CD4-positive, alpha-beta T cell treated with Interleukin-4 for 1 hour (primary cell): Measurements from ENCODE around the gene NUMA1.

Experiments
- DNase-seq, 2 donors: peaks; one replicate each; pipeline ENCODE4 v3.0.0-alpha.2; 2020 to 2022

The NUMA1 gene

DNA sequence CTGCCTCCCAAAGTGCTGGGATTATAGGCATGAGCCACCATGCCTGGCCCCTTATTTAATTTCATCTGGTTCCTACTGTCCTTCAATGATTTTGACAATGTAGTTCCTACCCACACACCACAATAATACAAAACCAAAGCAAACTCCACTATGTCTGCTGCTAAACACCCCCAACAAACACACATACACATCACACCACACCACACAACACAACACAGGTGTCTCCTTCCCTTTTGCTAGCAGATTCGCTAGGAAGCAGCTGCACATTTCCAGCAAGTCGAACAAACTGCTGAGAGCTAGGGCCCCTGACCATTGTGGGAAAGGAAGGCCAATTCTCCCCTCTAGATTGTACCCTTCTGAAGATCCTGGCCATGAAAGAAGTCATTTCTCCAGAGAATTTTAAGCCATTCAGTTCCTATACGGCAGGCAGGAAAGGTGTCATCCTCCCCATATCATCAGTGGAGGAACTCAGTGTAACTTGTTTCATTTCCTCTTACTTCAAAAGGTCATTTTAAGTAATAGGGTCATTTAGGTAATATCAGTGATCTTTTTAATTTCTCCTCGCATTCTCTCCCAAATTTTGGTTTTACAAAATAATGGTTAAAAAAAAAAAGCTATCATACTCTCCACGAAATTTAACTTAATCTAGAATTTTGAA is 18.5 kb downstream of the NUMA1 start:
- no peak for DNase-seq

DNA sequence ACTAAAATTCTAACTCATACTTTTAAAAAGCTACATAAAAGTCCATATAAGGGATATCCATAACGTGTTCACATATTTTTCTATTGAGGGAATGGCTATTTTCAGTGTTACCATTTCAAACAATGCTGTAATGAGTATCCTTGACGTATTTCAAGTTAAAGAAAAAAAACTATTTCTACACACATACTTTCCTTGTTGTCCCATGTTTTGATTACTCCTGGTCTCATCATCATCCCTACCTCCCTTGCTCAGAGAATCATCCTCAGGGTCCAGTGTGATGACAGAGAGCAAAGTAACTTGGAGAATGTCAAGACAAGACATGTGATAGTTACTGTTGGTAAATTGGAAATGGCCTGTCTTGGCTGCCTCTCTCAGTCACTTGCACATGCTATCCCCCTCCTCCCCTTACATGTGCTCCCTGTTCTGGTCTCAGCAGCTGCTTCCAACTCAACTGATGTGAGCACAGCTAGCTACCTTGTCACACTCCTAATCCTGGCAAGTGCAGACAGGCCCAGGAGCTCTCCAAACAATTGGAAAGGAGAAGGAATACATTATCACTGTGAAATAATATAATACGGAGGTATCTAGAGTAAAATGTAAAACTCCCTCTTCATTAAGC is 21.8 kb downstream of the NUMA1 start:
- no peak for DNase-seq

DNA sequence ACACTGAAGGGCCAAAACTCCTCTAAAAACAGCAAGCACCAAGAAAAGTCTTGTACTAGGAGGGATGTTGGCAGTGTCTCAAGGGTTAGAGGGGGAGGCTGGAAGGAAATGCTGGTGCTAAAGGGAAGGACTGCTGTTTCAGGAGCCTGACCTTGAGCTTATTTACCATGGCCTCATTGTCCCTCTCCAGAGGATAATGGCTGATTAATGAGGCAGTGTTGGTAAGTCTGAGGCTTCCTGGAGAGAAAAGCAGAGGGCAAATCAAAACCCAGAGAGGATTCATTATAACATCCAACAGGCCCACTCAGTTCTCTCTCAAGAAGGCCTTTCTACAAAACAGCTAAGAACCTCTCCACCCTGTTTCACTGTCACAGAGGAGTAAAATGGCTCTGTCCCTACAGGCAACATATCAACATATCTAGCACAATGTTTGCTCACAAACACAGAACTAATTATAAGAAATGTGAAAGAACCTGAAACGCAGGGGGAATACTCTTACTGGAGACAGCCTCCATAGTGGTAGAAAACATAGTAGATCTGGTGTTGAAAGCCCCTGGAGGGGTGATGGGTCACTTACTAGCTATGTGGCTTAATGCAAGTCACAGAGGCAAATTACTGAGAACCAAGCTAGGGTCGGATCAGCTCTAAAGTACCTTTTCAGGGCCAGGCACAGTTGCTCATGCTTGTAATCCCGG is 31.4 kb downstream of the NUMA1 start:
- no peak for DNase-seq

DNA sequence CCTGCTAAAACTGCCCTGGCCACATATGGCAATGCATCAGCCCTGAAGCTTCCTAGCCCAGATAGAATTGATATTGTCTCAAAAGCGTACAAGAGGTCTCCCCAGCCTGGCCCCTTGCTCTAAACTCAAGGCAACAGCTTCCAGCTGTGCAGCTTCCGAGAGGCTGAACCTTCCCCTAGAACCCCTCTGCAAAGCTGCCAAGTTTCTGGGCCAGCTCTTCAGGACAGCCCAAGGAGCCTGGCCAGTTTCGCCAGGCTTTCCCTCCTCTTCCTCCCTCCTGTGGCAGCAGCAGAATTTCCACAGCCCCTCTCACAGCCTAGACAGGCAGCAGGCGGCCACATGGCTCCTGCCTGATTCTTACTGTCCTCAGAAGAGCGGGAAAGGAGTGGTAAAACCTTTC is 34.5 kb downstream of the NUMA1 start:
- DNase-seq: no peak

DNA sequence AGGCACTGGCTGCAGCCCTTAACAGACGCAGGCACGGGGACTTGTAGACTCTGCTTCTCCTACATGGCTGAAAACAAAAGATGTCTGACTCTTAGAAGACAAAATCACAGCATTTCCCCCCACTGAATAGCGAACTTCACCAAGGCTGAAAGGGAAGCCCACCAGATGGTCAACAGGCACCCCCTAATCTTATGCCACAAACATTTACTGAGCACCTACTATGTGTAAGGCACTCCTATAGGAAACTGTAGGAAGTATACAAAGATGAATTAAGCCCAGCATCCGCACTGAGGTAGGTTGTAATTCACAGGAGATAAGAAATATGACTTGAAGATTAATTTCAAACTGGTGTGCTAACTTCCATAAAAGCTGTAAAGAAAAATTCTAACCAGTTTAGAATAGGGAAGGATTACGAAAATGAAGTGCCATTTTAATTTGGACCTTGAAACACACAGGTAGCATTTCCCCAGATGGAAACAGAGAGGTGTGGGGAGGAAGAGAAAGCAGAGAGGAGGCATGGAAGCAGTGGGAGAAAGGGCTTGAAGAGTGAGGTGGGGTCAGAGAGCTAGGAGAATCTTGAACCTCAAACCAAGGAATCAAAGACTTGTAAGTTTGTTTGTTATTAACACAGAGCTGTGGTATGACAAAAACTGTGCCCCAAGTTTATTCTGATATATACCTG is 38.1 kb downstream of the NUMA1 start:
- DNase-seq: peak in 1 of 2 donors; percentile 7

DNA sequence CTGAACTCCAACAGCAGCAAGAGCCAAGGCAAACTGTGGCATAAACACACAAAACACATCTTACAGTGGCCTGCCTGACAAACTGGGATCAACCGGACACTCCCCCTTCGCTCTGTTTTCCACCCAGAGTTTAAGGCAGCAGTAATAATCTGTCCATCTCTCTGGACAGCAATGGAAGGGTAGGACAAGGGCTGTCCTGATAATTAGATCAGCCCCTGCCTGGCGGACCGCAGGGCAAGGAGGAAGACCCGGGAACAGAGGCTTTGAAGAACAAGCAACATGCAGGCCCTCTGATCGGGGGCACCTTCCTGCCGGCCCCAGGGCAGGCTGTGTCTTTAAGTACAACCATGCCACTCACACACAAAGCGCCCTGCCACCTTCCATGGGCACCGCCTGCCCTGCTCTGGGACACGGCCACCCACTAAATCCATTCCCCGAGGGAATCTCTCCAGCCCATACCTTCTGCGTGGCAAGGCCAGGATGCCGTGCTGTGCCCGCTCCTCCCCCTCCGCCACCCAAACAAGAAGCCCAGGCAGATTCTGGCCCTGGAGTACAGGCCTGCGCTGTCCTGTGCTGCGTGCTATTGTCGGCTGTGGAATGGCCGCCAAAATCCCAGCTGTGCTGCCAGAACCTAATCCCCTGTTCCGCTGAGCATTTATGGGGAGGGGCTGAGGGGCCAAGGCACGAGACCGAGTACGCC is 38.8 kb downstream of the NUMA1 start:
- DNase-seq: peak; percentile 40 to 46

DNA sequence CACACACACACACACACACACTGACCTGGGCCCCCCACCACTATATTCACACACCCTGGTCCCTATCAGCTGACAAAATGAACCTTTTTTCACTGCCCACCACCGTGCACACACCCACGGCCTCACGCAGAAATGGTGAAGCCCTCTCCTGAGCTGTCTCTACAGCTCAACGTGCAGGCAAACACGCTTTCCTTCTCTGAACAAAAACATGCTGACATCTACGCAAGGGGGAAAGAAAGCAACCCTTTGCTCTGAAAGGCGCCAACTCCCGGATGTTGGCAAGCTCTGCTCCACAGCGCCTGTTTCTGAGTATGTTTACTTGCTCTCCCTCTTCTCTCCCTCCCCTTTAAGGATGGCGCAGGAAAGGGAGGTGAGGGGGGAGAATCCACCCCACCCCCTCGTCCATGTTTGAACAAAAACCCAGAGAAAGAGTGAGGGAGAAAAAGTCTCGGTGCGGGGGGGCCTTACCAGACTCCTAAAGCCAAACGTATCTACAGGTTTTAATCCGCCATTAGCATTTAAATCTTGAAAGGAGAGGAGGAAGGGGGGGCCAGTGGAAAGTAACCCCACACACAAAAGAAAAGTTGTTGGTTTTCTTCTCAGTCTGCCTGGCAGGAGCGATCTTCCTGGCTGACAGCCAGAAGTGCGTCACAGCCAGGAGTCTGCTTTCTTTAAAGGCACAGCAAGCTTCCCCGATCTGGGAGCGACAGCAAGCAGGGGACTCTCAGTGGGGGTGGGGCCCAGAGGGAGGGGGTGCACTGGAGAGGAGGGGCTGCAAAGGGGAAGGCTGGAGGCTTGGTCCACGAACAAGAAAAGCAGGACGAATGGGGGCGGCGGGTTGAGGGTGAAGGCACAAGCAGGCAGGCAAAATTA is 39.6 kb downstream of the NUMA1 start:
- peak; percentile 78 to 82 for DNase-seq

DNA sequence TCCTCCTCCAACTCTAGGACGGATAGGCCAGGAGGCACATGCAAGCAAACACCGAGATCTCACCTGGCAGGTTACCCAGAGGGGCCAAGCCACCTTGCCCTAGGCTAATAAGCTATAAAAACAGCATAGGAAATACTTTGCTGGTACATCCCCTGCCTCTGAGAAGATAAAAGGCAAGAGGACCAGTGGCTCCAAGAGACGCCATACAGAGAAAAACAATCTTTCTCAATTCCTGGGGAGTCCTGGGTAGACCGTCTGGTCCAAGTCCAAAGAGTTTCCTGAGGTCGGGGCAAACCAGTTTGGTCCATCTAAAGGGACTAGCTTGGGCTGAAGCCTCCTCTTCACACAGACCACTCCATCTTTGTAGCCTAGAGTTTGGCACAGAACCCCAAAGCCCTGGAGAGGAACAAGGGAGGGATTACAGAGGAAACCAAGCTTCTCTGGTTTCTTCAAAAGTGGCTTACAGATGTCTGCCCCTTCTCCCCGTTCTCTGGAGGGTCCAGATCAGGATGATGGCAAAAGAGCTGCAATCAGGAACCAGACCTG is 40.4 kb downstream of the NUMA1 start:
- DNase-seq: no peak

DNA sequence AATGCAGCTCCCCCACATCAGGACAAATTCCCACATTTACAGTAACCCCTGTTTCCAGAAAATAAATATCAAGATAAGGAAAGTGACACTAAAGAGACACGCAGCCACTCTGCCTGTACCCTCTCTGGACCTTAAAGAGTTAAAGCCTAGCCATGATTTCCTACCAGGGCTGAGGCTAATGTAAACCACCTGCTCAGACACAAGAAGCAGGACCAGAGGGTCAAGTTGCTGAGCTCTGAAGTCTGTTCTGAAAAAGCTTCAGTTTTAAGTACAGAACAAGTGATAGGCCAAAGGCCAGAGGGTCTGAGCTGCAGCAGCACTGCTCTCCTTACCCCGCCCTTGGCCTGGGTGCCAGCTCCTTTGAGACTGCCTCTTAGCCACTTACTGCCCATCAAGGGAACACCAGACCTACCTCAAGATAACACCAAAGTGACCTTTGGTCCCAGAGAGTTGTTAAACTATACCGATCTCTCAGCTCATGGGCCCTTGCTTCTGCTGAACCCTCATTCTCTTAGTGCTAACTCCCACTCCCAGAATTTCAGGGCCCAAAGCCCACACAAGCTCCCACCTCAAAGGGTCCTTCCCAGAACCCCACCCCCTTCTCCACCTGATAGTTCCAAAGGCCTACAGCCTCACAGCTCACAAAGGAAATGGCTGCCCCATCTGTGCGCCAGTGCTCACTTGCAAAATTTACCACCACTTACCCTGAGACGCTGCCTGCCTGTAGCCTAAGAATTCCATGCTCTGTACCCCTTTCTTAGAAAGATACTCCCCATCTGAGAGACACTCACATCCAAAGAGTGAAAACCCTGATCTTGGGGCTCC is 41.1 kb downstream of the NUMA1 start:
- DNase-seq: peak in 1 of 2 donors; percentile 19

DNA sequence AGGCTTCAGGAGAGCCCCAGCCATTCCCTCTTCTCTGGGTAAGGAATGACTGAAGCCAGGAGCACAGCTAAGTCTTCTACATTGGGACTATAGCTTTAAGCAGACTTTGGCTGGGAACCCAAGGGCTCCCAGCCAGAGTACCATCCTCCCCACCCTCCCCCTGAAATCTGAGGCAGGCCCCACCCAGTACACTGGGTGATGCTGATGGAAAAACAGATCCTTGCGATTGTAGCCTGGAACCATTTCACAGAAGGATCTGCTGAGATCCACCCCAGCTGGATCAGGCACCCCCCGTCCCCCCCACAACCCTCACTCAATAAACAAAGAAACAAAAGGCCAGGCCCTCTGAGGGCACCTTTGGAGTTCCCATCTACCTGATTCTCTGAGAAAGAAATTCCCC is 41.9 kb downstream of the NUMA1 start:
- DNase-seq: no peak

DNA sequence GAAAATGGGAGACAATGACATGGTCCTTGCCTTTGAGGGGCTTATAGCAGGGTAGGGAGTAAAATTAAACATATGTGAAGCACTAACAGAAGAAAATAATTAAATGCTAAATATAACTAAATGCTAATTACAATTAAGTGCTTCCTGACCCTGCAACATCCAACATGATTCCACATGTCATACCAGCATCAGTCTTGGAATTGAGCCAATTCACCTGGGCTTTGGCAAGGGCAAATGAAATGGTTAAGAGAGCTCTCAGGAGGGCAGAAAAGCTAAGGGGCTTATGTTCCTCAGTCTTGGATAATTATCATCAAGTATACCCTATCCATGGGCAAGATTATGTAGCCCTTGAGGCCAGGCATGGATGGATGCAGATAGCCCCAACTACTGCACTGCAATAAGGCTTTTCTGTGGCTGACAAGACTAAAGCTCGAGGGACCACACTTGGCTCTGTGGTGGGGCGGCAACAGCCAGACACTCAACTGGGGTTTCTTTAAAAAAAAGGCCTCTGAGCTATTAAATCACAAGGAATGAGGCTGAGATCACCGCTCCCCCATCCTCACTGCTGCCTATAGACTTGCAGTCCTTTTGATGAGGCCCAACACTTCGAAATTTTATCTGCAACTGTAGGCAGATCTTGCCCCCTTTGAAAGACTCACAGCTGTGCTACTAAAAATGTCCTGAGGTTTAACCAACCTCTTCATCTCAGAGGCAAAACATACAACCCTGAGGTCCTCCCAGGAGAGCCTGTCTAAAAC is 42.6 kb downstream of the NUMA1 start:
- DNase-seq: no peak

DNA sequence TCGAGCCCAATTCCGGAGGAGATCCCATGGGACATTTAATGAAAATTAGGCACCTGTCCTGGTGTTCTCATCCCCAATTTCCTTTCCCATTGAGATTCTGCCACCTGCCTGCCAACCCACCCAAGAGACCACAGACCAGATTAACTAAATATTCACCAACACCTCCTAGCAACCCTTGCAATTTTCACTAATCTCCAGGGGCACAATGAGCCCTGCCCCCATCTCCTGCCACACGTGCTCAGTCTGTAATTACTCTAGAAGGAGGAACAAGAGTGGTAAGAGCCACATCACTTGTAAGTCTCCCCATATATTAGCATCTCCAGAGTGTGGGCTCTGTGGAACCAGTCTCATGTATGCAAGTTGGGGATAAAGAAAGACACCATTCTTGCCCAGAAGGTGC is 43.7 kb downstream of the NUMA1 start:
- no peak for DNase-seq

DNA sequence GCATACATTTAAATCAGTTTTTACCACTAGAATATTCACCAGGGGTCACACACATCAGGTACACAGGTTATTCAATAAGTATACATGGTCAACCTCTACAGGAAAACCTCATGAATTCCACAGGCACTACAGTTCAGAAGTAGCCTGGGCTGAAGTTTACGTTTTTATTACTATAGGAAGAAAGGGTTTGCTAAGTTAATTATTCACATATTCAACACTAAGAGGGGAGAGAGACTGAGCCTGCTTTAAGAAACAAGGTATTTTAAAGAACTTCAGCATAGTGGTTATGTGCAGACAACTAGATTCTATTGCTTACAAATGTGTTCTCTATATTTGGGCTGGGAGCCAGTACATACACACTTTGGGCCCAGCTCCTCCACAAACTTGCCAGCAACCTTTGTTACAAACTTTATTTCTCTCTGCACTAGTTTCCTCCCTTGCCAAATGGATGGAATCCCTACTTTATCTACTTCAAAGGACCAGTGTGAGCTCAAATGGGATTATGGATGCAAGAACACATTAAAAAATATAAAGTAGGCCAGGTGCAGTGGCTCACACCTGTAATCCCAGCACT is 49.8 kb downstream of the NUMA1 start:
- DNase-seq: no peak

DNA sequence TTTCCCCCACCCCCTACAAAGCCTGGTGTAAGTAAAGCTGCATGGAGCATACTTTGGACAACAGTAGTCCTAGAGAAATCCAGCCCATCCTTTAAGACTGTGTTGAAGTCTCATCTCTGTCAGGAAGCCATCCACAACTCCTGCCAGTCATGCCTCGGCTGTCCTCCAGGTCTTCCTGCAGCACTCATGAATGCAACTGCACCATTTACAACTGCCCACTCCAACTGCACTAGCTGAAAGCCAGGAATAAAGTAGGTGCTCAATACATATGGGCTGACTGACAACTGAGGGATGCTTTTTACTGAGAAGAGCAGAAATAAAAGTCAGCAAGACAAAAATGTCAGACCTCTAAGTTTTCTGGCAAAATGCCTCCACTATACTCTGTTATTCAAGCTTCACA is 54.3 kb downstream of the NUMA1 start:
- DNase-seq: no peak

DNA sequence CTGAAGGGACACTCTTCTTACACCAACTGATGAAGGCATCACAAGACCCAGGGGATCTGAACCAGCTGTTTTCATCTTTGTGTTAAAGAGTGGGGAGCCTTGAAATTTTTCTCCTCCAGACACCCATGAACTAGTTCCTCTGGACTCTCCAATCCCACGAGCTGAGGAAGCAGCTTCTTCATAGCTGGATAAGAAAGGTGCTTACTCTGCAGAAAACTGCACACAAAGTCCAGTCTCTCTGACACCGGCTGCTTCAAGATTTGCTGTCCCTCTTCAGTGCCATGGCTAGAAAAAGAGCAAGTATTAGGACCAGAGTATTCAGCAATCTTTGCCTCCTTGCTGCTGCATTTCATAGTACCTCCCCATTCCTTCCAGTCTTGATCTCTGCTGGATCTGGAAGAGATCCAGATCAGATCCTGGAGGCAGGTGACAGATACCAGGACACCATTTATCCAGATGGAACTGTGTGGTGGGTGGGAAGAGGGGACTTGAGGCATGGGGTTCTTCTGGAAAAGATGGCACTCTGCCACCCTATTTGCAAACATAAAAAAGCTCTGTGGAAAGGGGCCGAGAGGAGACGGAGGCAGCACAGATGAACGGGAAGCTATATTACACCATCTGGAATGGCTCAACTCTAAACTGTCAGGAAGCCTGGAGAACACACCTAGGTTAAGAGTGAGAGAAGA is 56.1 kb downstream of the NUMA1 start:
- no peak for DNase-seq

DNA sequence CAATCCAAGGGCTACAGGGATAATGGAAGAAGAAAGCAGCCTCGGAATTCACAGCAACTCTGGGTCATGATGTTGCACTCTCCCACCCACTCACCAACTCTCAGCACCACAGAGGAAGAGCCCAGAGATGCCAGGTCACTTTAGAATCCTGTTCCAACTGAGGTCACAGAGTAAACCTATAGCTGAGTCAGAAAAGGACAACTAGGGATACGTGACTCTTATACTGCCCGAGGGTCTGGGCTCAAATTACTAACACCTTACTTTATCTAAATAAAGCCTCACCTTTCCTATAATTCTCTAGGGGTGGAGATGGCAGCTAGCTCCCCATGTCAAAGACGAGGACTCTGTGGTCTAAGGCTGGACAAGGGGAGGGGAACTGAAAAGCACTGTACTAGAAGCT is 57.0 kb downstream of the NUMA1 start:
- no peak for DNase-seq

DNA sequence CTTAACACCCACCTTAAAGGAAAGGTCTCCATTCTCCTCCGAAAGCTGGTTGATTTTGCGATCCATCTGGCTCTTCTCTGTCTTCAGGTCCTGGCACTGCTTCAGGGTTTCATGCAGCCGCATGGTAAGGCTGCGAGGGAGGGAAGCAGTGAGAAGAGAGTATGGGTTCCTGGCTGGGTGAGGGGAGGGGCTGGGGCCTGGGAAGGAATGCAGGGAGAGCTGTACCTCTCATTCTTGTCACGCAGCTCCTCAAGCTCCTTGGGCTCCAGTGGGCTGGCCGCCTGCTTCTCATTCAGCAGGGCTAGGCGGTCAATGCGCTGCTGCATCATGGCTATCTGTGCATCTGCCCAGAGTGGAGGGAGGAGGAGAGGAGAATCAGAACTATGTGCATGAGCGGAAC is 62.2 kb downstream of the NUMA1 start:
- DNase-seq: no peak

DNA sequence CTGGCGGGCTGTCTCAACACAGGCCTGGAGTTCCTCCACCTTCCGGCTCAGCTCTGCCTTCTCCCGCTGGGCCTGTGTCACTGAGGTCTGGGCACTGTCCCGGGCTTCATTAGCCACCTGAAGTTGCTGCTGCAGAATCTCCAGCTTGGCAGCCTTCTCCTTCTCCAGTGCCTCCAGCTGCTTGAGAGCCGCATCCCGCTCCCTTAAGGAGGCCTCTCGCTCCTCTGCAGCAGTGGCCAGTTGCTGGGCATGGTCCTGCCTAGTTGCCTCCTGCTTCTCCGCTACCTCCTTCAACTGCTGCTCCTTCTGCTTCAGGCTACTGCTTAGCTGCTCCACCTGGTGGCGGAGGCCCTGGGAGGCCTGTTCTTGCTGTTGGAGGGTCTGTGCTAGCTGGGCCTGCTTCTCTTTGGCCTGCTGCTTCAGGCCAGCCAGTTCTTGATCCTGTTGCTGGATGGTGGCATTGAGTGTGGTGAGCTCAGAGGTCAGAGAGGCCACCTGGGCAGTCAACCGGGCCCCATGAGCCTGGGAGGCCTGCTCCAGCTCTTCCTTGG is 64.8 kb downstream of the NUMA1 start:
- DNase-seq: no peak
